LoVo (cell line): ENCODE data around the gene C1orf122.
"Not testable (repeated sequence)": the region's sequence is repeated elsewhere in the genome, so short reads cannot be mapped to it uniquely, and the experiment has no call there.

Source experiments
- DNase-seq: peaks from one replicate; pipeline ENCODE4 v3.0.0-alpha.2; 2016; ENCODE audit warnings: low spot score

The C1orf122 gene

DNA sequence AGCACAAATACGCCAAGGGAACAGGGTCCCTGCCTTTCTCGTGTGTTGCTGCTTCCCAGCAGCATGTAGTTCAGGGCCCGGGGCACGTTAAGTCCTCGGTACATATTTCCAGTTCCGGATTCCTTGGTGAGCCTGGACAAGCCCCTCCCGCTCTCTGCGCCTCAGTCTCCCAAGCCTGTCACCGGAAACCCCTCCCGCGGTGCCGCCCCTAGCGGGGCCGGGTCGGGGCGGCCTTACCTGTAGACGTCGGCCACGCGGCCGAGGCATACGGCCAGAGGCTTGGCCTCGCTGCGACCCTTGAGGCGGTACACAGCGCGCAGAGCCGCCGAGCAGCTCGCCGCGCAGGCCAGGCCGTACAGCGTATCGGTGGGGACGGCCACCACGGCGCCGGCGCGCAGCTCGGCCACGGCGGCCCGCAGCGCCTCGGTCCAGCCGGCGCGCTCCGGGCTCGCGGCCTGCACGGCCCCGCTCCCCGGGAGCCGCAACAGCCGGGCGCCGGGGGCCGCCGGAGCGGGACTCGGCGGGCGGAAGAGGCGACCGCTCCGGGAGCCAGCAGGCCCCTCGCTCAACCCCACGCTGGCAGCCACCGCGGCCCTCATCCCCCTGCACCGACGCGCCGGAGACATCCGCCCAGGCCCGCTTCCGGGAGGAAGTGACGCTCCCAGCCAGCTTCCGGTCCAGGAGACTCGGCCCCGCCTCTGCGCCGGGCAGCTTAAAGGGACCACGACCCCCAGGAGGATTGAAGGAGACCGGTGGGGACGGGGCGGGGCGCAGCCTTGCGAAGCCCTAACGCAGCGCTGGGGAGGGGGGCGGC is at the start of gene C1orf122, which contains the start of gene YRDC:
Gene C1orf122, plus strand, starts transcription at position 236 of the 814 bp plus-strand sequence. CDS start 615 bp downstream, outside the sequence.
Gene YRDC, minus strand, starts transcription at position 654 of the 814 bp plus-strand sequence. Its CDS starts 28 bp downstream, at position 626.
- peak; percentile 93 for DNase-seq

GRCh38 chr1:37759451-37759850 is 48.1 kb upstream of the C1orf122 start:
- DNase-seq: no peak

DNA sequence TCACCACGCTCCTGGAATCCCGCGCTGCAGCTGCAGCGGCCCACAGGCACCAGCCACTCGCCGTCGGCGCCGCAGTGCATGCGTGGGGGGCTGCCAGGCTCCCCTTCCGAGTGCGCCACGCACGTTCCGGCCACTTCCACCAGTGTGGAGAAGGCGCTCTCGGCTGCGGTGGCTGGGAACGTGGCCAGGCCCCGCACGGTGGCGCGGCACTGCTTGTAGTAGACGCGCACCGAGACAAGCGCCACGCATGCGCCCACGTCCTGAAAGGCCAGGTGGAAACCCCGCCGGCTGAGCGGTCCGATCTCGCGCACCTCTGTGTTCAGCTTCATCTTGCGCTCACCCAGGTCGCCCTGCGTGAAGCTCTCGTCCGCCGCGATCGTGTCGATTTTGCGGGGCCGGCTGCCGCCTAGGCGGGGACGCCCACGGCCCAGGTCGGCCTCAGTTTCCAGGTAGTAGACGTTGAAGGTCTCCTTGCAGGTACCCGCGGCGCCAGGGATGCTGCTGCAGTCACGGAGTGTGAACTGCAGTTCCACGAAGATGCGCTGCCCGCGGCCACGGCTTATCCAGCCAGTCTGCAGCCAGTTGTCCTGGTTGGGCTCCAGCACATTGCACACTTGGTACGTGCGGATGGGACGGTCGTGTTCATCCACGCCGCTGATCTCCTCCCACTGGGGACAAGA is 46.0 kb upstream of the C1orf122 start:
- no peak for DNase-seq

DNA sequence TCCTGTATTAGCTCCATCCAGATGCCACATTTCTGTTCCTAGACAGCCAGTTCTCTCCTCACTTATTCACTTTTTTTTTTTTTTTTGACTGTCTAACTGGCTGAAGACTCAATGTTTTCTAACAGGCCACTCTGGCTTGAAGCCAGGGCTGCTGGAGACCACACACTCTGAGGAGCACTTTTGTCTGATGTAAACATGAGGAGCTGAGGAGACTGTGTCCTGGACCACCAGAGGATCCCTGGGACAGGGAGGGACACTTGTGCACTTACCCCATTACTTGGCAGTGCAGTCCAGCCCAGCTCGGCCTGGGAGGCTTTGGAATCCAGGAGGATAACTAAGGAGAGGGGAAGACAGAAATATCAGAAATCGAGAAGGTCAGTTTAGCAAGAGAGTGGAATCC is 45.1 kb upstream of the C1orf122 start:
- no peak for DNase-seq

DNA sequence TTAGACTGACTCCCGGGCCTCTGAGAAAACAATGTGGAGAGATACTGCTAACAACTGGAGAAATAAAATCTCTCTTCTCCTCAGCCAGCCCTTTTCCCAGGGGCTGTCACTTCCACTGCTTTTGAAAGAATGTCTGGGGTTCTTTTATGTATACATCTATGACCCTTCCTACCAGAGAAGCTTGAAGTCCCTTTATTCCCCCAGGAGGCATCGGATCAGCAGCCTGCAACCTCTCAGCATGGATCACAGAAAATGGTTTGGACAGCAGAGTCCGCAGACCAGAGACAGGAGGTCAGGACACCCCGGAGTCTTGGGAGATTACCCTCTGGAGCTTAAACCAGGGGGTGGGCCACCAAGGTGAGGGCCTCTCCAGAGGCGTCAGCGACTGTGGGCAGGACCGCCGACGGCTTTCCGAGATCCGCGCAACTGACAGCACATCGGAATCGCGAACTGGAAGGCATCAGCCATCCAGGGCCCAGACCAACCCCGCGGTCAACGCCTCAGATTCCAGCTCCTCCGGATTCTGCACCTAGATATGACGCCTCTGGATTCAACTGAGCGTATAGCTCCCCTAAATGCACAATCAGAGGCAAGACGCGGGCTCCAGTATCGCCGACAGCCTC is 43.7 kb upstream of the C1orf122 start:
- DNase-seq: no peak

- DNase-seq: peak; percentile 14
These were observed 43.2 kb upstream of the C1orf122 start for GRCh38 chr1:37764414-37764825.

DNA sequence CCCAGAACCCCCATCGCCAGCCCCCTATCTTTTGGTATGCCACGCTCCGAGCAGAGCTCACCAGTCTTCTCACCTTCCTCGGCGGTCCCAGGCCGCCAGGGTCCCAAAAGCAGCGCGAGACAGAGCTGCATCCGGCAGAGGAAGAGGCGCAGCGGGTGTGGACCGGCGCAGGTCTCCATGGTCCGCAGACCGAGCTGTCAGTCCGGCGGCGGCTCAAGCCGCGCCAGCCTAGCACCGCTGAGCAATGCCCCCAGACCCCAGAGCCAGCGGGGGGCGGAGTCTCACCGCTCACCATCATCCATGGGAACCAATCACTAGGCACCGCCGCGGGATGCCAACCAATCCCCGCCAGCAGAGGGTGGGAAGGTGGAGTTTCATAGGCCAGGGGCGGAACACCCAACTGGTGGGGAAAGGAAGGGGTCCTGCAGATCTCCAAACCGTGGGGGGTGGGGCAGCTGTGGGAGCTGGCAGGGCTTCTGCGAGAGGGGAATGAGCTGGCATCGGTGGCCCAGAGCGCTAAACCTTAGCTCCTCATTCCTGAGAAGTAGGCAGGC is 42.6 kb upstream of the C1orf122 start, which contains the start of gene EPHA10:
Gene EPHA10, minus strand, starts transcription at position 233 of the 554 bp plus-strand sequence. Its CDS starts 54 bp downstream, at position 179.
- DNase-seq: no peak

- no peak for DNase-seq
These were observed 41.5 kb upstream of the C1orf122 start for GRCh38 chr1:37765916-37766664.

GRCh38 chr1:37767488-37767887 is 40.1 kb upstream of the C1orf122 start:
- DNase-seq: no peak

- DNase-seq: not testable (repeated sequence)
These were observed 36.1 kb upstream of the C1orf122 start for GRCh38 chr1:37771440-37771839.

GRCh38 chr1:37776946-37777516 is 30.6 kb upstream of the C1orf122 start:
- no peak for DNase-seq

DNA sequence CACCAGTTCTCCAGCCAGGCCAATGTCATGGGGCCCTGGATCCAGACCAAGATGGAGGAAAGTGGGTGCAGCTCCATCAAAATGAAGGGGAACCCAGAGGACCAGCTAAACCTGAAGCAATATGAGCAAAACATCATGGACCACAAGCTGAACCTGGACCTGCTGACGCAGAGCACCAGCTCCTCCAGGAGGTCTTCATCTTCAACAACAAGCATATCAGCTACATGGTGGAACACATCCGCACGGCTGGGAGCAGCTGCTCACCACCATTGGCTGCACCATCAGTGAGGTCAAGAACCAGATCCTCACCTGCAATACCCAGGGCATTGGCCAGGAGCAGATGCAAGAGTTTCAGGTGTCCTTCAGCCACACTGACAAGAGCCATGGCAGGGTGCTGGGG is 28.9 kb upstream of the C1orf122 start:
- DNase-seq: no peak

DNA sequence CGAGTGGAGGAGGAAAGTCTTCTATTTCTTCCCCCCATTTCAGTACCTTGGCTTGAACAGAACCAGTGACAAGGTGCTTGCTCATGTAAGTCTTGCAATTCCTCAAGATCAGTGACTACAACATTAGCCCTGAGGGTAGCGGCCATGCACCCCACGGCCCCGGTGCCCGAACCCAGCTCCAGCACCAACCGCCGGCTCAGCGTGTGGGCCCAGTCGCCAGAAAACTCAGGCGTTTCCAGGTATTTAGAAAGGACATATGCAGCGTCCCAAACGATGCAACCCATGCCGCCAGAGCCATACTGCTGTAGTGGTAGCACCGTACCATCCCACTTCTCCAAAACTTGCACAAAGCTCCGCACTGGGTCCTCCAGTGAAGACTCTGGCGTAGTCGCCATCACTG is 25.1 kb upstream of the C1orf122 start:
- no peak for DNase-seq

DNA sequence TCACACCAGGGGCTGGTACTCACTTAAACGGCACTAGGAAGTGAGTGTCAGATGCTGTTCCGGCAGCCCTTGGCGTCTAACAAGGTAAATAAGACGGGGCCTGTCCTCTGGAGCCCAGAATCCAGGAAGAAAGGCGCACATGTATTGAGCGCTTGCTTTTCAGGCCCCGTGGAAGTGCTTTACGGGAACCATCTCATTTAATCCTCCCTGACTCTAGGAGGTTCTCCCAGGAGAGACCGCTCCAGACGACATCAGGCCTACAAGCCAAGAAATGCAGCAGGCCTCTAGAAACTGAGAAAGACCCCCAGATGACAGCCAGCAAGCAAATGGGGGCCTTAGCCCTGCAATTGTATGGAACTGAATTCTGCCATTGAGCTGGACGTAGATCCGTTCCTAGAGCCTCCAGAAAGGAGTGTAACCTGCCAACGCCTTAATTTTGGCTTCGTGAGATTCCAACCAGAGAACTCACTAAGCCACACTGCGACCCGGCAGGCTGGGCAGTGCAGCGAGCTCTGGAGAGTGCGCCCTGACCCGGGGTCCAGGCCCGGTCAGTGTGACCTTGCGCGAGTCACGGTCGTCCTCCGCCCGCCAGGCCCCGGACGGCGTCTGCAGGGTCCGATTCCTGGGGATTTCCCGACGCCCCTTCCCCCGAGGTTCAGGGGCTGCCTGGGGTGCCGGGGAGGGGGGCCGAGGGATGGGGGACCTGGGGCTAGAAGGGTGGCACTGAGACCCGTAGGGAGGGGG is 14.5 kb upstream of the C1orf122 start:
- no peak for DNase-seq

DNA sequence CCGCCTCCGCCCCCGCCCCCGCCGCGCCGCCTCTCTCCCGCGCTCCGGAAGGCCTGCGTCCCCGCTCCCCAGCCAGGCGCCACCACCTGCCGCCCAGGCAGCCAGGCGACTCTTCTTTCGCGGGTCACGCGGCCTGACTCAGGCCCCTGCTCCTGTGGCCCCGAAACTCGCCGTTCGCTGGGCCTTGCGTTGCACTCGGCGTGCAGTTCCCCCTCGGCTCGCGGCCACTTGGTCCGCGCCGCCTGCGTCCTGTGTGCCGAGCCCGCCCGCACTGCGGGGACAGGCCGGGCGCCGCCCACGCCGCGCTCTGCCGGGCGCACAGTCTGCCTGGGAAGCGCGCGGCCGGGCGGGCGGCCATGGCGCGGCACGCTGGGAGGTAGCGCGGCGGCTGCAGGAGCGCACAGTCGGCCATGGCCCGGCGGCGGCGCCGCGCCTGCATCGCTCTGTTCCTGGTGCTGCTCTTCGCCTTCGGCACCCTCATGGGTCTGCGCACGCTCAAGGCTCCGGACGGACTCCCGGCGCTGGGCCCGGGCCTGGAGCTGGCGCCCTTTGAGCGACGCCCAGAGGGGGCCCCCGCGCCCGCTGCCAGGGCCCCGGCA is 13.7 kb upstream of the C1orf122 start, which contains the start of gene MANEAL:
Gene MANEAL, plus strand, starts transcription at position 75 of the 599 bp plus-strand sequence. Its CDS starts 336 bp downstream, at position 411.
- DNase-seq: peak; percentile 71

GRCh38 chr1:37794372-37795339 is 12.9 kb upstream of the C1orf122 start:
- no peak for DNase-seq

DNA sequence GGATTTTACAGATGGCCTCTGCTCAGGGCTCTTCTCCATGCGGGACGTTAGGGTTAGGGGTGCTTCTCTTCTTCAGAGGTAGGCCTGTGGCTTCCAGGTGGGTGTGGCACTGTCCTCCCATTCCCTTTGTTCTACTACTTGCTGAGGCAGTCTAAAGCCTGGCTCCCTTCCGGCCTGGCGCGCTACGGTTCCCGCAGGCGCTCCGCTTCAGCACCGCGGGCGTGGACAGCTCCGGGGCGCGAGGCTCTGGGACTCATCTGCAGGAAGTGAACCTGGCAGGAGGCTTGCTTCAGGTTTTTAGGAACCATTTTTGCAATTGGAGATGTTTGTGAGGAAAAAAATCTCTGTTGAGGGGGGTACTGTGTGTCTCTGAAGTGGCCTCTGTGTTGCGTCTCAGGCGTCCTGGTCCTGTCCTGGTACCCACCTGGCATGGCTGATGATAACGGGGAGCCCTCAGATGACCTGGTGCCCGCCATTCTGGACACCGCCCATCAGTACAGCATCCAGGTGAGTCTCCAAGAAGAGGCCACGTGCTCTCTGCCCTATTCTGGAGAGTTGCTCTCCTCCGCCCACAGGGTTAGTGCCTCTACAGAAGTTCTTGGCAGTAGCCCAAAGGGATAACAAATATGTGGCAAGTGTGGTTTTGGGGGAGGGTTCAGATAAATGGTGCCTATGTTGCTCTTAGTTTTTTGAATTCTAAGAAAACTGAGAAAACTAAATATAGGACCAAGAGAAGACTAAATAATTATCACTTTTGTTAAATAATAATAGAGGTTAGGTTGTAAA is 12.1 kb upstream of the C1orf122 start:
- DNase-seq: no peak
